Measurements from ENCODE around the gene LOXL3. TPM values are rescaled to one million over a fixed set of nuclear protein-coding genes. Genes with fewer than 3 reads are reported as not detected.

The LOXL3 gene
- total and polyA plus RNA-seq, 4 donors = 2.9 to 11.1 (median 6.6) TPM

DNA sequence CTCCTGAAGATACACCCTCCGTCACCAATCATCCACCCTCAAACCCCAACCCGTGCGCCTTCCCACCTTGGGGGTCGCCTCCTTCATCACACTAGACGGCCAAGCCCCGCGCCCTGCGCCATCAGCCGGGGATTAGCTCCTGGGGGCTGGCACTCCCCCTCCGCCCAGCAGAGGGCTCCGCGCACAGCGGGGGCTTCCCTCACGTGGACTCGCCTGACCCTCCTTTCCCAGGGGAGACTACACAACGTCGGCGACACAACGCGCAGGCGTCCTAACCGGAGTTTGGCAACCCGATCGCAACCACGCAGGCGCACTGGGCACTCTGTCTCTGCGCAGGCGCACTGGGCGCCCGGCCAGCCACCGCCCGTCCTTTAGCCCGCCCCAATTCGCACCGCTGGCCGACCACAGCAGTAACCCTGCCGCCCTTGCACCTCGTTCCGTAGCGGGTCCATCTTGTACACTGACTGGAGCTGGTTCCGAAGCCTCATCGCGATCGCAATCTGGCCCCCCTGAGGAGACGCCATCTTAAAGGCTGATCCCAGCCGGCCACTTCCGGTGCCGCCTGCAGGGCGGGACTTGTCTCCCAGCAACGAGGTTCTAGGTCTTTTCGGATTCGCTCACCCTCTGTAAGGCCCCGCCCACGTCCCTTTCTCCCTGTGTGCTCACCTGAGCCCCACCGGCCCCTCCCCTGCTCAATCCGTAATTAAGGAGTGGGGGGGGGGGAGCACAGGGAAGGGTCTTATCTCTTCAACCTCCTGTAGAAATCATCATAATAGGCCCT, 46.4 kb downstream of the LOXL3 start, which contains the start of gene PCGF1:
Gene PCGF1 (minus strand): TSS at position 551 of the 781 bp plus-strand sequence. CDS start 27 bp downstream, at position 524.
- 1% methylated on average over 55 to 56 of the region's 56 CpGs for WGBS, 2 donors
- peak; percentile 98 to 99 (median 99) for DNase-seq
- peak; percentile 1 for TF ChIP-seq CTCF (IDR thresholded peaks at IDR 0.05; ENCODE audit: control extremely low read depth, extremely low read depth)
- peak; percentile 90 for ATAC-seq (ENCODE audit: insufficient read depth, low FRiP score)
- peaks cover 0 to 14% (median 8%) of the 10 kb centered on the region in 4 donors for H3K36me3 ChIP-seq (ENCODE audit: control insufficient read depth in 4 of 4, insufficient read depth in 4 of 4, low read length in 4 of 4)
- H3K9ac ChIP-seq (ENCODE audit: insufficient read depth in 1 of 2, low read length in 2 of 2) = peak within 1 kb of the TSS; percentile 8 to 93
- H3K4me3 ChIP-seq = peak within 1 kb of the TSS; percentile 74
- peaks cover 0 to 63% (median 61%) of the 10 kb centered on the region in 3 donors for H3K27me3 ChIP-seq (ENCODE audit: control insufficient read depth in 3 of 3, insufficient read depth in 3 of 3, low read length in 2 of 3)
- H3K27ac ChIP-seq (ENCODE audit: low read depth in 1 of 2, low read length in 1 of 2) = peak within 1 kb of the TSS; percentile 93 to 98
- H3K4me1 ChIP-seq (ENCODE audit: control insufficient read depth in 5 of 5, insufficient read depth in 5 of 5, low read length in 5 of 5) = peaks cover 6 to 29% (median 14%) of the 10 kb centered on the region in 5 donors
- no peaks in the 10 kb centered on the region for H3K9me3 ChIP-seq (ENCODE audit: control insufficient read depth in 4 of 4, insufficient read depth in 3 of 4, low read length in 3 of 4)

- peak overlapping the region in 1 of 2 donors; percentile 26 for H3K27ac ChIP-seq (ENCODE audit: low read depth in 1 of 2, low read length in 1 of 2)
- TF ChIP-seq CTCF (IDR thresholded peaks at IDR 0.05; ENCODE audit: control extremely low read depth, extremely low read depth) = no peak
- 96 to 97% methylated on average over 14 of the region's 14 CpGs for WGBS, 2 donors
- peaks cover 0 to 63% (median 63%) of the 10 kb centered on the region in 3 donors for H3K27me3 ChIP-seq (ENCODE audit: control insufficient read depth in 3 of 3, insufficient read depth in 3 of 3, low read length in 2 of 3)
- H3K9me3 ChIP-seq (ENCODE audit: control insufficient read depth in 4 of 4, insufficient read depth in 3 of 4, low read length in 3 of 4) = peaks cover 0 to 2% (median 0%) of the 10 kb centered on the region in 4 donors
- DNase-seq = no peak
- H3K4me1 ChIP-seq (ENCODE audit: control insufficient read depth in 5 of 5, insufficient read depth in 5 of 5, low read length in 5 of 5) = peaks cover 6 to 31% (median 14%) of the 10 kb centered on the region in 5 donors
- H3K36me3 ChIP-seq (ENCODE audit: control insufficient read depth in 4 of 4, insufficient read depth in 4 of 4, low read length in 4 of 4) = peaks cover 0 to 14% (median 8%) of the 10 kb centered on the region in 4 donors
- no peak for ATAC-seq (ENCODE audit: insufficient read depth, low FRiP score)
- H3K4me3 ChIP-seq = no peak overlapping the region
- H3K9ac ChIP-seq (ENCODE audit: insufficient read depth in 1 of 2, low read length in 2 of 2) = no peak overlapping the region
Measured at GRCh38 chr2:74505448-74506246, 48.1 kb downstream of the LOXL3 start.

DNA sequence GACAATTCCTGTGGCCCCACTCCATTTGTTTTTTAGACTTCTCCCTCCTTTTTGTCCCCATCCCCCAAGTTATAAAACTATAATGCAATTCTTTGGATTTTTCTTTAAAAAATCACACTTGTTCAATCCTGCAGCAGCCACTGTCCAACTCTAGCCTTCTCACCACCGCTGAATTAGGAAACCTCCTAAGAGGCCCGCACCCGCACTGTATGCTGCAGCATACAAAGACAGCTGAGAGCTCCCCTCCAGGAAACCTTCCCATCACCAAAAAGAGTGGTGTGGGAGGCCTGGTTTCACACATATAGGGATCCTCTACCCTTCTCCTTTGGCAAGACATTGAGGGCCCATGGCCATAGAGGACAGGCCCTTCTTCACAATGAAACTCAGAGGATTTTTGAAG, 49.2 kb downstream of the LOXL3 start:
- no peak overlapping the region for H3K4me3 ChIP-seq
- 96 to 97% methylated on average over 3 of the region's 3 CpGs for WGBS, 2 donors
- DNase-seq (no peak), ATAC-seq (ENCODE audit: insufficient read depth, low FRiP score) (no peak)
- H3K4me1 ChIP-seq (ENCODE audit: control insufficient read depth in 5 of 5, insufficient read depth in 5 of 5, low read length in 5 of 5) = peaks cover 6 to 32% (median 14%) of the 10 kb centered on the region in 5 donors
- peaks cover 0 to 2% (median 0%) of the 10 kb centered on the region in 4 donors for H3K9me3 ChIP-seq (ENCODE audit: control insufficient read depth in 4 of 4, insufficient read depth in 3 of 4, low read length in 3 of 4)
- H3K27me3 ChIP-seq (ENCODE audit: control insufficient read depth in 3 of 3, insufficient read depth in 3 of 3, low read length in 2 of 3) = peaks cover 0 to 63% (median 63%) of the 10 kb centered on the region in 3 donors
- no peak for TF ChIP-seq CTCF (IDR thresholded peaks at IDR 0.05; ENCODE audit: control extremely low read depth, extremely low read depth)
- H3K36me3 ChIP-seq (ENCODE audit: control insufficient read depth in 4 of 4, insufficient read depth in 4 of 4, low read length in 4 of 4) = peaks cover 0 to 14% (median 8%) of the 10 kb centered on the region in 4 donors
- no peak overlapping the region for H3K27ac ChIP-seq (ENCODE audit: low read depth in 1 of 2, low read length in 1 of 2)
- H3K9ac ChIP-seq (ENCODE audit: insufficient read depth in 1 of 2, low read length in 2 of 2) = no peak overlapping the region
